PC-9 (cell line): Measurements from ENCODE around the gene NACC2. TPM values are rescaled to one million over a fixed set of nuclear protein-coding genes. Genes with fewer than 3 reads are reported as not detected.

Source experiments
- BruUV-seq: library from RNA; stranded (reverse); fragments of 400-500 nt; replicated peaks from 2 replicates; lab custom pipeline; 2021; lab: Mats Ljungman, UMichigan
- CTCF ChIA-PET: fragments of 300-600 bp; sonication (Branson Sonifier 250); formaldehyde crosslinking; loops from one replicate; lab custom pipeline; 2022; ENCODE audit warnings: antibody characterized with exemption; lab: Charles Lee
- POLR2A ChIA-PET: fragments of 300-600 bp; sonication (Branson Sonifier 250); formaldehyde crosslinking; loops from one replicate; lab custom pipeline; 2022; ENCODE audit warnings: antibody characterized with exemption; ENCODE audit not compliant: unreplicated experiment; lab: Charles Lee
- DNase-seq, 2 experiments: peaks; one replicate each; pipeline versions ENCODE4 v3.0.0 to v3.0.0-alpha.2; 2015 to 2022; ENCODE audit warnings: mixed read lengths in 1 of 2
- H2AFZ ChIP-seq: fragments of 200-600 bp; sonication (generic); 2 replicates; pipeline ENCODE4 v1.8.1; 2017; ENCODE audit warnings: antibody characterized with exemption
- H3F3A ChIP-seq: fragments of 200-600 bp; sonication (generic); 2 replicates; pipeline ENCODE4 v1.8.1; 2017; ENCODE audit warnings: antibody characterized with exemption, mild to moderate bottlenecking, low read depth; ENCODE audit not compliant: insufficient read depth
- H3K27ac ChIP-seq: fragments of 200-600 bp; sonication (generic); 2 replicates; pipeline ENCODE4 v1.6.1; 2016; ENCODE audit warnings: mixed run types
- H3K27me3 ChIP-seq: fragments of 200-600 bp; sonication (generic); 2 replicates; pipeline ENCODE4 v1.6.1; 2016; ENCODE audit warnings: low read depth, mixed run types; ENCODE audit not compliant: insufficient read depth
- H3K36me3 ChIP-seq: fragments of 200-600 bp; sonication (generic); 2 replicates; pipeline ENCODE4 v1.6.1; 2016; ENCODE audit warnings: low read depth, mixed run types
- H3K4me1 ChIP-seq: fragments of 200-600 bp; sonication (generic); replicated peaks from 2 replicates; pipeline ENCODE4 v1.6.1; 2016; ENCODE audit warnings: mixed run types; ENCODE audit not compliant: insufficient read depth
- H3K4me2 ChIP-seq: fragments of 200-600 bp; sonication (generic); 2 replicates; pipeline ENCODE4 v1.6.1; 2017; ENCODE audit warnings: mixed run types
- H3K4me3 ChIP-seq: fragments of 200-600 bp; sonication (generic); 2 replicates; pipeline ENCODE4 v1.6.1; 2016; ENCODE audit warnings: mixed run types
- H3K79me2 ChIP-seq: fragments of 200-600 bp; sonication (generic); 2 replicates; pipeline ENCODE4 v1.6.1; 2017; ENCODE audit warnings: low read depth, mixed run types
- H3K9me2 ChIP-seq: fragments of 200-600 bp; sonication (generic); 2 replicates; pipeline ENCODE4 v1.8.1; 2017; ENCODE audit warnings: mild to moderate bottlenecking; ENCODE audit not compliant: insufficient read depth
- H3K9me3 ChIP-seq: fragments of 200-600 bp; sonication (generic); 2 replicates; pipeline ENCODE4 v1.8.1; 2016; ENCODE audit warnings: low read depth; ENCODE audit not compliant: insufficient read depth
- H4K20me1 ChIP-seq: fragments of 200-600 bp; sonication (generic); 2 replicates; pipeline ENCODE4 v1.8.1; 2017; ENCODE audit not compliant: insufficient read depth
- CTCF ChIP-seq: fragments of 200-600 bp; sonication (generic); conservative IDR thresholded peaks from 2 replicates; pipeline ENCODE4 v1.6.1; 2017; ENCODE audit warnings: mixed run types, antibody characterized with exemption, mild to moderate bottlenecking, moderate library complexity
- EZH2 ChIP-seq: fragments of 200-600 bp; sonication (generic); IDR thresholded peaks from 2 replicates; pipeline ENCODE4 v1.8.0; 2017; ENCODE audit warnings: antibody characterized with exemption, low read depth
- intact Hi-C: fragments of 100-400 bp; cut with micrococcal nuclease; formaldehyde crosslinking; loops from one replicate; pipeline ENCODE4 v1.10.0; 2022; ENCODE audit not compliant: unreplicated experiment
- total RNA-seq: library from RNA; stranded (reverse); gene quantifications from 2 replicates; pipeline ENCODE4 v1.2.3, GENCODE V29; 2021

The NACC2 gene
- total RNA-seq, 1 experiment from 2014 or later, result 22.4 TPM

GRCh38 chr9:136075881-136076678 is 19.0 kb downstream of the NACC2 start:
- Histone ChIP-seq H4K20me1 (peaks cover 34% of the 10 kb centered on the region), H3K4me2 (no peak overlapping the region), H3K27me3 (no peaks in the 10 kb centered on the region), H3K9me2 (no peaks in the 10 kb centered on the region), H3K4me3 (no peak overlapping the region), H3K9me3 (no peaks in the 10 kb centered on the region), H3K27ac (no peak overlapping the region), H3F3A (peaks cover 5% of the 10 kb centered on the region; the same call in 1 of the 2 replicates), H3K36me3 (no peaks in the 10 kb centered on the region), H2AFZ (no peak overlapping the region), H3K4me1 (peaks cover 13% of the 10 kb centered on the region; the same call in 1 of the 2 replicates), H3K79me2 (0 out of 2 replicates have a peak, but pooled peaks cover 4% of the 10 kb centered on the region)
- intact Hi-C loops, result loop anchor here (5.0 kb wide), 1 partner anchor 41 kb away; the partner anchor contains the start of gene TMEM250
- no peak for DNase-seq
- ChIA-PET POLR2A (no interaction called here), CTCF (no interaction called here)
- TF ChIP-seq EZH2 (no peak), CTCF (no peak)
- no TSS peak for BruUV-seq

- peaks cover 13% of the 10 kb centered on the region; the same call in 1 of the 2 replicates for H3K4me1 ChIP-seq
- BruUV-seq, result no TSS peak
- no peak for TF ChIP-seq CTCF
- TF ChIP-seq EZH2, result no peak
Observed at GRCh38 chr9:136075134-136075841, 19.8 kb downstream of the NACC2 start.

GRCh38 chr9:136074706-136075105 is 20.4 kb downstream of the NACC2 start:
- Histone ChIP-seq H3K9me2 (no peaks in the 10 kb centered on the region), H3K79me2 (no peaks in the 10 kb centered on the region), H2AFZ (no peak overlapping the region), H3K9me3 (no peaks in the 10 kb centered on the region), H4K20me1 (peaks cover 22% of the 10 kb centered on the region), H3K4me3 (no peak overlapping the region), H3K36me3 (no peaks in the 10 kb centered on the region), H3K27ac (no peak overlapping the region), H3K4me1 (peaks cover 7% of the 10 kb centered on the region; the same call in 1 of the 2 replicates), H3F3A (peaks cover 5% of the 10 kb centered on the region), H3K4me2 (no peak overlapping the region), H3K27me3 (no peaks in the 10 kb centered on the region)
- CTCF ChIA-PET, result no interaction called here
- TF ChIP-seq CTCF, result no peak
- no peak for TF ChIP-seq EZH2
- intact Hi-C loops, result loop anchor here (5.0 kb wide), 1 partner anchor 43 kb away; the partner anchor contains the start of gene TMEM250
- POLR2A ChIA-PET, result no interaction called here
- no peak for DNase-seq
- BruUV-seq, result no TSS peak

More at GRCh38 chr9:136075134-136075841, 19.8 kb downstream of the NACC2 start:
- DNase-seq, result no peak
- intact Hi-C loops, result loop anchor here (5.0 kb wide), 1 partner anchor 42 kb away; the partner anchor contains the start of gene TMEM250
- H3K4me3 ChIP-seq, result no peak overlapping the region
- peaks cover 5% of the 10 kb centered on the region for H3F3A ChIP-seq
- H3K36me3 ChIP-seq, result no peaks in the 10 kb centered on the region
- H3K79me2 ChIP-seq, result 0 out of 2 replicates have a peak, but pooled peaks cover 2% of the 10 kb centered on the region
- ChIA-PET CTCF (no interaction called here), POLR2A (no interaction called here)
- no peaks in the 10 kb centered on the region for H3K27me3 ChIP-seq
- H3K27ac ChIP-seq, result no peak overlapping the region
- no peaks in the 10 kb centered on the region for H3K9me2 ChIP-seq
- H3K9me3 ChIP-seq, result no peaks in the 10 kb centered on the region
- H4K20me1 ChIP-seq, result peaks cover 28% of the 10 kb centered on the region
- no peak overlapping the region for H3K4me2 ChIP-seq
- H2AFZ ChIP-seq, result no peak overlapping the region
